Breast epithelium (tissue), 4 donors: ENCODE results near the gene FAM217B. TPM values are rescaled to one million over a fixed set of nuclear protein-coding genes. Genes with fewer than 3 reads are reported as not detected.

Experiments
- DNase-seq, 2 donors: peaks; one replicate each; pipeline ENCODE4 v3.0.0-alpha.2; 2019; ENCODE audit warnings: low spot score in 2 of 2
- H3K27ac ChIP-seq, 2 donors: fragments of 200-600 bp; sonication (generic) in 1 of 2; one replicate each; pipeline ENCODE4 v1.5.1; 2016 to 2019; ENCODE audit warnings: mild to moderate bottlenecking in 1 of 2
- H3K27me3 ChIP-seq, 2 donors: fragments of 200-600 bp; sonication (generic) in 1 of 2; one replicate each; pipeline versions ENCODE4 v1.5.1 to v1.6.0; 2017 to 2019; ENCODE audit warnings: control low read depth in 1 of 2, mild to moderate bottlenecking in 1 of 2
- H3K36me3 ChIP-seq: fragments of 200-600 bp; one replicate; pipeline ENCODE4 v1.5.1; 2019
- H3K4me1 ChIP-seq, 2 donors: fragments of 200-600 bp; sonication (generic); one replicate each; pipeline ENCODE4 v1.5.1; 2016 to 2019; ENCODE audit warnings: control low read depth in 1 of 2
- H3K4me3 ChIP-seq, 3 donors: fragments of 200-600 bp; sonication (generic); 1 replicate in 2 of 3; 2 replicates in 1 of 3; pipeline ENCODE4 v1.5.1; 2016 to 2019; ENCODE audit warnings: mild to moderate bottlenecking in 3 of 3, moderate library complexity in 2 of 3
- H3K9me3 ChIP-seq, 2 donors: fragments of 200-600 bp; sonication (generic) in 1 of 2; one replicate each; pipeline ENCODE4 v1.5.1; 2016 to 2019; ENCODE audit warnings: control low read depth in 1 of 2
- POLR2A ChIP-seq: fragments of 450-650 bp; IDR thresholded peaks from one replicate; pipeline ENCODE4 v1.6.1; 2016; ENCODE audit warnings: antibody characterized with exemption, mild to moderate bottlenecking, moderate library complexity
- POLR2AphosphoS5 ChIP-seq, 3 donors: sonication (generic); formaldehyde crosslinking; IDR thresholded peaks; one replicate each; pipeline ENCODE4 v1.6.1; 2017; ENCODE audit warnings: antibody characterized with exemption in 3 of 3
- intact Hi-C: fragments of 100-400 bp; cut with DNase I; formaldehyde crosslinking; loops from one replicate; pipeline ENCODE4 v1.15.1; 2023; ENCODE audit warnings: low total_unique reads
- total RNA-seq, 3 donors: library from RNA; depleted of rRNA; stranded (reverse); fragments of >200 nt; gene quantifications; one replicate each; pipeline ENCODE4 v1.1.0, GENCODE V29; 2016
- TF ChIP-seq, protein P1 (sequence below), 3 donors: fragments of 450-650 bp; IDR thresholded peaks; one replicate each; pipeline ENCODE4 v1.5.1; 2016 to 2017; ENCODE audit warnings: antibody characterized with exemption in 3 of 3, mild to moderate bottlenecking in 3 of 3, moderate library complexity in 3 of 3

The FAM217B gene
- total RNA-seq, 3 donors from 2014 or later, result 9.2 to 15.2 (median 13.4) TPM

DNA sequence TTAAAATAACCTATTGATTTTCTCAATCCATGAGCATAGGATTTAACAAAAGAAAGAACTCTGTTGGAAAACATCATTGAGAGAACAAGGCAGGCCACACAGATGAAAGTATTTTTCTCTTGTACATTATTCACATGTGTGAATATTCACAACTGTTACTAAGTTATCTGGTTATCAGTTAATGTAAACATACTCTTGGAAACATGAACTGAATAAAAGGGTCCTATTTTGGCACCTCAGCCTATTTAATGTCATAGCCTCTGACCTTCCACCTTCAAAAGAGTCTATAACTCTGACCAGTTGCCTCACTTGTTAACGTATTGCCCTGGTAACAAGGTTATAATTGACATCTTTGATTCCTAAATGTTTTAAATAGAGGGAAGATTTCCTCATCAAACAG, 14.8 kb upstream of the FAM217B start:
- intact Hi-C loops, result no loop called here
- Histone ChIP-seq H3K27ac (peak overlapping the region; percentile 68 to 74), H3K36me3 (no peaks in the 10 kb centered on the region), H3K27me3 (no peaks in the 10 kb centered on the region), H3K4me1 (no peaks in the 10 kb centered on the region), H3K9me3 (no peaks in the 10 kb centered on the region), H3K4me3 (no peak overlapping the region)
- TF ChIP-seq POLR2AphosphoS5 (IDR thresholded peaks at IDR 0.05) (no peak), POLR2A (no peak)
- TF ChIP-seq, protein P1, sequence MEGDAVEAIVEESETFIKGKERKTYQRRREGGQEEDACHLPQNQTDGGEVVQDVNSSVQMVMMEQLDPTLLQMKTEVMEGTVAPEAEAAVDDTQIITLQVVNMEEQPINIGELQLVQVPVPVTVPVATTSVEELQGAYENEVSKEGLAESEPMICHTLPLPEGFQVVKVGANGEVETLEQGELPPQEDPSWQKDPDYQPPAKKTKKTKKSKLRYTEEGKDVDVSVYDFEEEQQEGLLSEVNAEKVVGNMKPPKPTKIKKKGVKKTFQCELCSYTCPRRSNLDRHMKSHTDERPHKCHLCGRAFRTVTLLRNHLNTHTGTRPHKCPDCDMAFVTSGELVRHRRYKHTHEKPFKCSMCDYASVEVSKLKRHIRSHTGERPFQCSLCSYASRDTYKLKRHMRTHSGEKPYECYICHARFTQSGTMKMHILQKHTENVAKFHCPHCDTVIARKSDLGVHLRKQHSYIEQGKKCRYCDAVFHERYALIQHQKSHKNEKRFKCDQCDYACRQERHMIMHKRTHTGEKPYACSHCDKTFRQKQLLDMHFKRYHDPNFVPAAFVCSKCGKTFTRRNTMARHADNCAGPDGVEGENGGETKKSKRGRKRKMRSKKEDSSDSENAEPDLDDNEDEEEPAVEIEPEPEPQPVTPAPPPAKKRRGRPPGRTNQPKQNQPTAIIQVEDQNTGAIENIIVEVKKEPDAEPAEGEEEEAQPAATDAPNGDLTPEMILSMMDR (IDR thresholded peaks at IDR 0.05), result no peak
- DNase-seq, result no peak

DNA sequence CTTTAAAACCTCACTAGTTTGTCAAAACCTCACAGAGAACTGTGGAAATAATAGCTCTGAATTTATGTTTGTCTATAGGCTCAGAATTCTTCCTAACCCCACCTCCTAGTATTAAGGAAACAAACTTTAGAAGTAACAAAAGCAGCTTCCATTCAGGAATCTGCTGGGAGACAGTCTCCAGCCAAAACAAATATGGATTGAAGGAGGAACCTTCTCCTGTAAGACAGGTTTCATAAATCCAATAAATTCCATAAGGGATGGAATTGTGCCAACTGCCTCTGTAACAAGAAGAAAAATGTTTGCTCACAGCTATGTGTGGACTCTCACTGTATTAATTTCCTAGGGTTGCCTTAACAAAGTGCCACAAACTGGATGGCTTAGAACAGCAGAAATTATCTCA, 14.3 kb upstream of the FAM217B start:
- Histone ChIP-seq H3K4me1 (no peaks in the 10 kb centered on the region), H3K27ac (peak overlapping the region; percentile 68 to 74), H3K4me3 (no peak overlapping the region), H3K9me3 (no peaks in the 10 kb centered on the region), H3K36me3 (no peaks in the 10 kb centered on the region), H3K27me3 (no peaks in the 10 kb centered on the region)
- intact Hi-C loops, result no loop called here
- no peak for DNase-seq
- TF ChIP-seq POLR2AphosphoS5 (IDR thresholded peaks at IDR 0.05) (no peak), POLR2A (no peak)
- TF ChIP-seq, protein P1 (IDR thresholded peaks at IDR 0.05), result no peak

DNA sequence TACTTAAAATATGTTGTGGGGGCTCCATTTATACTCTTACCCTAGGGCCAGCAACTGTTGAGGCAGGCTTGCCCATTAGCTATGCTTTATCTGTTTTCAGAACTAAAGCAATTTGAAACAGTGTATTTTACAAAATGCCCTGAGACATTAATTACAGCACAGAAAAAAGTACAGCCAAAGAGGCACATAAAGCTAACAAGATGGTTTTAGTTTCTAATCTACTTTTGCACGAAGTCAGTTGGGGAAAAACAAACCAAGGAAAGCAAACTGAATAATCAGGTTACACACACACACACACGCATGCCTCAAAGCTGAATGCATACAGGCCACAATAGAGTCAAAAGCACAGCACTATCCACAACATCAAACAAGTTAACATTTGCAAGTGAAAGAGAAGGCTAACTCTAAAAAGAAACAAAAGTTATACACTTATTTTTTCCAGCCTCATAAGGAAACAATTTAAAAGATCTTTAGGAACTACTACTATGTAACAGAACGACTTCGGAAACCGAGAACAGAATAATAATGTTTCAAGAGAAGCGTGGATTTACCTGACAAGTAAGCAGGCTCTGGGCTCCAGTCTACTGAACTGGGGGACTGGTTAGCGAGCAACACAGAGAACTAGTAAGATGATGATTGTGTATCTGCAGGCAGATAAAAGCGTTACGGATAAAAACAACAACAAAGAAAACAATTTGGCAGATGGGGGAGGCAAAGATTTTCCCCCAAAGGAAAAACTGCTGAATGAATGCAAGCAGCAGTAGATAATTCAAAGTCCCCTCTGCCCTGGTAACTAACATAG, 8.5 kb upstream of the FAM217B start:
- H3K4me1 ChIP-seq, result no peaks in the 10 kb centered on the region
- TF ChIP-seq POLR2A, result no peak
- no peak for TF ChIP-seq POLR2AphosphoS5 (IDR thresholded peaks at IDR 0.05)
- TF ChIP-seq, protein P1 (IDR thresholded peaks at IDR 0.05), result no peak
- DNase-seq, result no peak
- no peaks in the 10 kb centered on the region for H3K9me3 ChIP-seq
- peak overlapping the region in 1 of 2 donors; percentile 20 for H3K27ac ChIP-seq
- intact Hi-C loops, result no loop called here
- H3K36me3 ChIP-seq, result no peaks in the 10 kb centered on the region
- no peaks in the 10 kb centered on the region for H3K27me3 ChIP-seq
- H3K4me3 ChIP-seq, result no peak overlapping the region

DNA sequence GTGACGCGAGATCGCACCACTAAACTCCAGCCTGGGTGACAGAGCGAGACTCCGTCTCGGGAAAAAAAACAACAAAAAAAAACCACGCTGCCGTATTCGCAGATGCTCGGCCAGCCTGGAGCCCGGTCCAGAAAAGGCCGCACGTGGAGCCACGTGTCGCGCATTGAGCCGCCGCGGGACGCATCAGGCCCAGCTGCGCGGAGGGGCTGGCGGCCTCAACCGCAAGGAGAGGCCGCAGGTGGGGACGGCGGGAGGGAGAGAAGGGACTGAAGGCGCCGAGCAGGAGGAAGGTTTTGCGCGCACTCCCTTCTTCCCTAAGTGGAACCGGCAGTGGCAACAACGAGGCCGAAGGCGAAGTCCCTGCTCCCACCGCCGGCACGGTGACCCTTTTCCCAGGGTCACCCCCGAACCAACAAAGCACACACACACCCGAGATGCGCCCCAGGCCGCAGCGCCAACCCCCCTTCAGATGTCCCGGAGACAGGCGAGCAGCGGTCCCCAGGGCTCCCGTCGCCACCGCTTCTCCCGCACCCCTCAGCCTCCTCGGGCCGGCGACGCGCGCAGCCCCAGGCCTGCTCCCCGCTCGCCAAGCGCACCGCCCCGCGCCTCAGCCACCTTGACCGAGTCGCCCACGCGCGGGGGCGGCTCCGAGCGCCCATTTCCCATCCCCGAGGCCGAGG, 7.4 kb upstream of the FAM217B start:
- no peaks in the 10 kb centered on the region for H3K36me3 ChIP-seq

More for the DNA sequence above, 7.4 kb upstream of the FAM217B start:
- peak overlapping the region; percentile 89 to 93 for H3K27ac ChIP-seq
- H3K9me3 ChIP-seq, result no peaks in the 10 kb centered on the region
- H3K4me3 ChIP-seq, result peak overlapping the region; percentile 55 to 87 (median 85)
- no peak for DNase-seq
- TF ChIP-seq POLR2AphosphoS5 (IDR thresholded peaks at IDR 0.05) (no peak), POLR2A (no peak)
- TF ChIP-seq, protein P1 (IDR thresholded peaks at IDR 0.05), result no peak
- intact Hi-C loops, result no loop called here
- no peaks in the 10 kb centered on the region for H3K4me1 ChIP-seq
- no peaks in the 10 kb centered on the region for H3K27me3 ChIP-seq
